K562 (cell line): ENCODE data around the gene ATPAF2. TPM values are rescaled to one million over a fixed set of nuclear protein-coding genes. Genes with fewer than 3 reads are reported as not detected.

Experiments
- ATAC-seq: fragments of 200-7000 bp; cut with Tn5 transposase; 3 replicates; pipeline ENCODE4 v1.9.1; 2020; ENCODE audit warnings: moderate library complexity
- BruUV-seq: library from RNA; stranded (reverse); fragments of 400-500 nt; replicated peaks from 2 replicates; lab custom pipeline; 2021; lab: Mats Ljungman, UMichigan
- CTCF ChIA-PET: fragments of 300-600 bp; formaldehyde crosslinking; extraction: SDS; loops from one replicate; lab custom pipeline; 2021; ENCODE audit warnings: low intra/inter-chr PET ratio; lab: Yijun Ruan, JAX
- POLR2A ChIA-PET: fragments of 300-600, 350-650 bp; sonication (Branson Sonifier 250); formaldehyde crosslinking; extraction: SDS; loops from one replicate; lab custom pipeline; 2021; ENCODE audit warnings: antibody characterized with exemption, inconsistent platforms; lab: Yijun Ruan, JAX
- DNase-seq, 4 experiments: peaks; one replicate each; pipeline versions ENCODE4 v3.0.0 to v3.0.0-alpha.2; 2011 to 2018; ENCODE audit warnings: low spot score in 3 of 4, mixed read lengths in 3 of 4; ENCODE audit errors: extremely low read depth in 1 of 4
- FAIRE-seq: peaks from 2 replicates; lab custom pipeline; 2011; peaks lifted over from hg19 to GRCh38; lab: Jason Lieb, UNC
- H2AFZ ChIP-seq: 2 replicates; pipeline ENCODE4 v1.6.0; 2011; ENCODE audit warnings: low read depth, low read length, control low read depth, inconsistent platforms
- H3K27ac ChIP-seq: fragments of 200-600 bp; 3 replicates; pipeline ENCODE4 v1.8.0; 2011; ENCODE audit warnings: low read depth, mild to moderate bottlenecking, control low read depth, inconsistent platforms, low read length, moderate library complexity, mixed read lengths; ENCODE audit errors: extremely low read depth
- H3K27me3 ChIP-seq, 2 experiments: fragments of 300-600 bp in 1 of 2; 2 replicates in 1 of 2; 3 replicates in 1 of 2; pipeline versions ENCODE4 v1.6.0 to v1.8.0; 2011; ENCODE audit warnings: inconsistent platforms in 2 of 2, low read length in 2 of 2, mild to moderate bottlenecking in 1 of 2, mixed read lengths in 1 of 2, moderate library complexity in 1 of 2; ENCODE audit not compliant: control insufficient read depth in 2 of 2, insufficient read depth in 2 of 2
- H3K36me3 ChIP-seq: fragments of 300-600 bp; 3 replicates; pipeline ENCODE4 v1.8.0; 2011; ENCODE audit warnings: mild to moderate bottlenecking, low read length, inconsistent platforms; ENCODE audit not compliant: control insufficient read depth, insufficient read depth
- H3K4me1 ChIP-seq, 2 experiments: fragments of 200-600 bp in 1 of 2; replicated peaks in 1 of 2; 2 replicates in 1 of 2; 3 replicates in 1 of 2; pipeline versions ENCODE4 v1.5.1 to v1.8.0; 2011; ENCODE audit warnings: inconsistent platforms in 2 of 2, low read length in 2 of 2, mild to moderate bottlenecking in 1 of 2, mixed read lengths in 1 of 2, moderate library complexity in 1 of 2; ENCODE audit not compliant: control insufficient read depth in 2 of 2, insufficient read depth in 2 of 2
- H3K4me2 ChIP-seq: 2 replicates; pipeline ENCODE4 v1.6.1; 2011; ENCODE audit warnings: low read length, control low read depth, inconsistent platforms, mixed read lengths; ENCODE audit not compliant: insufficient read depth
- H3K4me3 ChIP-seq: fragments of 200-600 bp; sonication (generic), shearing (Covaris generic); 2 replicates; pipeline ENCODE4 v1.5.1; 2016; ENCODE audit warnings: control low read depth, inconsistent platforms
- H3K79me2 ChIP-seq: fragments of 200-600 bp; 3 replicates; pipeline ENCODE4 v1.8.0; 2011; ENCODE audit warnings: low read length, inconsistent platforms; ENCODE audit not compliant: control insufficient read depth, insufficient read depth
- H3K9ac ChIP-seq, 2 experiments: 2 replicates each; pipeline versions ENCODE4 v1.6.0 to v1.6.1; 2011; ENCODE audit warnings: low read depth in 2 of 2, low read length in 2 of 2, control low read depth in 1 of 2, inconsistent platforms in 1 of 2, mild to moderate bottlenecking in 1 of 2, mixed read lengths in 1 of 2; ENCODE audit not compliant: insufficient read depth in 1 of 2
- H3K9me1 ChIP-seq: one replicate; pipeline ENCODE4 v1.6.0; 2011; ENCODE audit warnings: inconsistent platforms, mild to moderate bottlenecking, low read length, moderate library complexity; ENCODE audit not compliant: control insufficient read depth, insufficient read depth
- H3K9me3 ChIP-seq: replicated peaks from 2 replicates; pipeline ENCODE4 v1.5.1; 2011; ENCODE audit warnings: low read depth, low read length, inconsistent platforms; ENCODE audit not compliant: control insufficient read depth, insufficient read depth
- H4K20me1 ChIP-seq: replicated peaks from 2 replicates; pipeline ENCODE4 v1.6.1; 2011; ENCODE audit warnings: low read length, inconsistent platforms, mixed read lengths; ENCODE audit not compliant: control insufficient read depth, insufficient read depth
- ARID1B ChIP-seq: fragments of 450-650 bp; IDR thresholded peaks from 2 replicates; pipeline ENCODE4 v1.6.1; 2016; ENCODE audit warnings: antibody characterized with exemption, mild to moderate bottlenecking, inconsistent platforms
- BHLHE40 ChIP-seq: IDR thresholded peaks from 2 replicates; pipeline ENCODE4 v1.6.1; 2011; ENCODE audit warnings: low read length, improper control_type of control experiment
- HMG20B ChIP-seq: fragments of 250-450 bp; sonication (Bioruptor Pico); IDR thresholded peaks from 2 replicates; pipeline ENCODE4 v1.5.0; 2021; ENCODE audit warnings: mild to moderate bottlenecking
- MAX ChIP-seq: sonication (generic); formaldehyde crosslinking; IDR thresholded peaks from 2 replicates; pipeline ENCODE4 v1.9.0; 2022; ENCODE audit warnings: mild to moderate bottlenecking, missing genetic modification reagents
- RAD21 ChIP-seq, 2 experiments: fragments of 250-450 bp in 1 of 2; fragments of 450-650 bp in 1 of 2; sonication (Bioruptor Pico) in 1 of 2; formaldehyde crosslinking in 1 of 2; IDR thresholded peaks in 1 of 2; conservative IDR thresholded peaks in 1 of 2; 2 replicates each; pipeline versions ENCODE4 v1.4.0 to v1.8.0; 2020 to 2022; ENCODE audit warnings: mild to moderate bottlenecking in 2 of 2, moderate library complexity in 1 of 2
- RBM25 ChIP-seq: fragments of 200-400 bp; formaldehyde crosslinking; IDR thresholded peaks from 2 replicates; pipeline ENCODE4 v1.6.1; 2018; ENCODE audit warnings: low read length, low read depth, moderate library complexity; ENCODE audit not compliant: severe bottlenecking
- SPI1 ChIP-seq: IDR thresholded peaks from 2 replicates; pipeline ENCODE4 v1.6.1; 2011; ENCODE audit warnings: low read depth, low read length, control low read depth, borderline replicate concordance
- TCFL5 ChIP-seq: fragments of 250-450 bp; sonication (Bioruptor Pico); conservative IDR thresholded peaks from 2 replicates; pipeline ENCODE4 v1.6.1; 2021; ENCODE audit warnings: mild to moderate bottlenecking, moderate library complexity, matching md5 sums
- ZBTB11 ChIP-seq, 3 experiments: fragments of 200-800 bp in 1 of 3; fragments of 250-450 bp in 1 of 3; fragments of 450-650 bp in 1 of 3; sonication (Bioruptor Pico) in 1 of 3; sonication (Bioruptor generic) in 1 of 3; formaldehyde crosslinking in 1 of 3; IDR thresholded peaks; 2 replicates each; pipeline versions ENCODE4 v1.6.1 to v1.8.0; 2016 to 2022; ENCODE audit warnings: mild to moderate bottlenecking in 2 of 3, missing genetic modification characterization in 2 of 3, missing compliant biosample characterization in 1 of 3, moderate library complexity in 1 of 3
- ZNF274 ChIP-seq: IDR thresholded peaks from 2 replicates; pipeline ENCODE4 v1.6.1; 2011; ENCODE audit warnings: low read depth, mild to moderate bottlenecking, low read length, moderate library complexity, borderline replicate concordance
- WGBS: fragments of 100-300 bp; shearing (Covaris generic); methylation state at CpG from one replicate; pipeline ENCODE4 v1.1.6; 2016; ENCODE audit warnings: low coverage, mixed read lengths; ENCODE audit not compliant: insufficient coverage; ENCODE audit errors: missing lambda C conversion rate; 5-methylcytosine and 5-hydroxymethylcytosine counted together
- in situ Hi-C: fragments of 300-500 bp; cut with MboI; formaldehyde crosslinking; loops from 4 replicates; pipeline ENCODE4 v1.15.0; 2018; ENCODE audit warnings: inconsistent platforms, mixed read lengths
- intact Hi-C: fragments of 100-400 bp; cut with micrococcal nuclease; formaldehyde crosslinking; loops from 2 replicates; pipeline ENCODE4 v1.14.2; 2022
- polyA plus RNA-seq, 8 experiments: library from polyadenylated mRNA; depleted of rRNA in 4 of 8; stranded (reverse) in 5 of 8; unstranded in 3 of 8; fragments of >200 nt; fragmentation: Nextera tagmentation in 2 of 8; fragmentation: Illumina TruSeq in 1 of 8; extraction: Ambion mirVana in 2 of 8; extraction: Trizol in 1 of 8; gene quantifications; 2 replicates each; pipeline versions ENCODE4 v1.2.1 to v1.2.3, GENCODE V29; 2011 to 2014; ENCODE audit warnings: inconsistent platforms in 1 of 8, missing spikeins in 1 of 8
- total RNA-seq, 7 experiments: library from RNA; depleted of rRNA in 6 of 7; stranded (reverse); fragments of >200 nt in 6 of 7; fragmentation: Illumina TruSeq in 2 of 7; extraction: Trizol in 2 of 7; gene quantifications; 2 replicates each; pipeline versions ENCODE4 v1.2.1 to v1.2.3, GENCODE V29; 2011 to 2021; ENCODE audit warnings: low replicate concordance in 1 of 7
- TF ChIP-seq, protein P1 (sequence below): fragments of 200-800 bp; sonication (Bioruptor generic); IDR thresholded peaks from 2 replicates; pipeline ENCODE4 v1.6.1; 2017; ENCODE audit warnings: missing genetic modification characterization, missing compliant biosample characterization

Gene ATPAF2
- total and polyA plus RNA-seq, 9 of the 15 experiments (the other 6 are each of a cell fraction or from before 2014, with no cell fraction given): 2.1 to 19.2 (median 11.3) TPM

DNA sequence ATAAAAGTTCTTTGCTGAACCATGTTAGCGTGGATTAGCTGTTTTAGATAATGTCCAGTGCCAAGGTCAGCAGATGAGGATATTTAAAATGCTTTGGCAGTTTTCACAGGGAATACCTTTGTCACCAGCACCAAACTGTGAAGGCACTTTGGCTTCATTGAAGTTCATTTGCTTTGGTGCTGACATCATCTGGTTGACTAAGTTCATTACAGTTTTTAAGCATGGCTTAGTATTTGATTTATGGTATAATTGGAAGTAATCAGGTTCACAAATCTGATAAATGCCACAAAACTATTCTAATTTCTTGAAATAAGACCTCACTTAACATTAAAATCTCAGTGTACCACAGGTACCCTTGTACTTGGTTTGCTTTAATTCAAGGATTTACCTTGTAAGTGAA lies 4.5 kb upstream of the ATPAF2 start (continued):
- 0 out of 6 replicates have a peak, but pooled peaks of 1 of the 3 experiments have one; percentile 19 for TF ChIP-seq ZBTB11 (CRISPR knock-in tag; IDR thresholded peaks at IDR 0.05)
- 0 out of 4 replicates have a peak, but pooled peaks of 1 of the 2 experiments have one; percentile 19 for TF ChIP-seq RAD21 (CRISPR knock-in tag; conservative IDR thresholded peaks at IDR 0.05 in 1 of 2, IDR thresholded peaks at IDR 0.05 in 1 of 2)

- peak in 1 of 4 experiments; percentile 36 for DNase-seq
- Histone ChIP-seq H3K79me2 (peaks cover 38% of the 10 kb centered on the region), H3K4me1 (peaks cover 16 to 27% of the 10 kb centered on the region in 2 experiments; a peak in 4 of 5 replicates), H3K9me3 (no peaks in the 10 kb centered on the region), H3K9ac (no peak overlapping the region; a peak in 1 of 4 replicates), H3K4me3 (no peak overlapping the region), H3K9me1 (no peaks in the 10 kb centered on the region), H3K36me3 (peaks cover 15% of the 10 kb centered on the region; the same call in 2 of the 3 replicates), H2AFZ (0 out of 2 replicates have a peak overlapping the region, but pooled peaks have one; percentile 14), H3K27me3 (no peaks in the 10 kb centered on the region), H3K27ac (peak overlapping the region; percentile 20; the same call in 1 of the 3 replicates), H3K4me2 (peak overlapping the region; percentile 35), H4K20me1 (no peaks in the 10 kb centered on the region; the same call in 1 of the 2 replicates)
- 6% methylated on average over 8 of the region's 8 CpGs for WGBS
- no peak for ATAC-seq
- POLR2A ChIA-PET: no interaction called here
- BruUV-seq: no TSS peak
- intact Hi-C loops: loop anchor here (5.0 kb wide), 1 partner anchor 44 kb away; the partner anchor contains the start of gene DRG2
- in situ Hi-C loops: no loop called here
- FAIRE-seq: peak; percentile 82
- CTCF ChIA-PET: no interaction called here
- TF ChIP-seq ARID1B: no peak
- no peak for TF ChIP-seq HMG20B
- TF ChIP-seq SPI1: no peak
- TF ChIP-seq, protein P1, sequence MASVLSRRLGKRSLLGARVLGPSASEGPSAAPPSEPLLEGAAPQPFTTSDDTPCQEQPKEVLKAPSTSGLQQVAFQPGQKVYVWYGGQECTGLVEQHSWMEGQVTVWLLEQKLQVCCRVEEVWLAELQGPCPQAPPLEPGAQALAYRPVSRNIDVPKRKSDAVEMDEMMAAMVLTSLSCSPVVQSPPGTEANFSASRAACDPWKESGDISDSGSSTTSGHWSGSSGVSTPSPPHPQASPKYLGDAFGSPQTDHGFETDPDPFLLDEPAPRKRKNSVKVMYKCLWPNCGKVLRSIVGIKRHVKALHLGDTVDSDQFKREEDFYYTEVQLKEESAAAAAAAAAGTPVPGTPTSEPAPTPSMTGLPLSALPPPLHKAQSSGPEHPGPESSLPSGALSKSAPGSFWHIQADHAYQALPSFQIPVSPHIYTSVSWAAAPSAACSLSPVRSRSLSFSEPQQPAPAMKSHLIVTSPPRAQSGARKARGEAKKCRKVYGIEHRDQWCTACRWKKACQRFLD (CRISPR knock-in tag): peak; percentile 37; the same call in 1 of the 2 replicates
- TF ChIP-seq BHLHE40: peak; percentile 72
- no peak for TF ChIP-seq RBM25
- no peak for TF ChIP-seq ZNF274
- TF ChIP-seq TCFL5 (CRISPR knock-in tag): no peak
- TF ChIP-seq MAX (CRISPR knock-in tag): no peak
Measured at GRCh38 chr17:18042983-18043382, 4.0 kb upstream of the ATPAF2 start.
